Retinal pigment epithelial cell (primary cell): ENCODE data around the gene DYNLT3.

ENCODE experiments used
- DNase-seq: peaks from one replicate; pipeline ENCODE4 v3.0.0-alpha.2; 2010; ENCODE audit warnings: low read depth
- H3K4me3 ChIP-seq: 2 replicates; pipeline ENCODE4 v1.5.1; 2011; ENCODE audit warnings: mild to moderate bottlenecking, low read length, control low read depth, moderate library complexity
- CTCF ChIP-seq: conservative IDR thresholded peaks from 2 replicates; pipeline ENCODE4 v1.5.1; 2011; ENCODE audit warnings: low read depth, low read length, control low read depth, inconsistent platforms

DYNLT3 gene

GRCh38 chrX:37815366-37815765 is 32.0 kb downstream of the DYNLT3 start:
- no peak overlapping the region for H3K4me3 ChIP-seq
- no peak for DNase-seq
- TF ChIP-seq CTCF = no peak

- no peak for TF ChIP-seq CTCF
- no peak for DNase-seq
Observed at GRCh38 chrX:37813570-37813969, 33.8 kb downstream of the DYNLT3 start.

GRCh38 chrX:37812110-37812509 is 35.3 kb downstream of the DYNLT3 start:
- no peak overlapping the region for H3K4me3 ChIP-seq
- TF ChIP-seq CTCF = no peak
- no peak for DNase-seq

More at GRCh38 chrX:37813570-37813969, 33.8 kb downstream of the DYNLT3 start:
- no peak overlapping the region for H3K4me3 ChIP-seq

GRCh38 chrX:37809970-37810369 is 37.4 kb downstream of the DYNLT3 start:
- no peak for TF ChIP-seq CTCF
- no peak overlapping the region for H3K4me3 ChIP-seq
- DNase-seq = no peak

GRCh38 chrX:37803057-37803456 is 44.3 kb downstream of the DYNLT3 start:
- no peak overlapping the region for H3K4me3 ChIP-seq
- TF ChIP-seq CTCF = no peak
- DNase-seq = no peak

GRCh38 chrX:37802028-37802427 is 45.3 kb downstream of the DYNLT3 start:
- DNase-seq = no peak
- TF ChIP-seq CTCF = no peak
- no peak overlapping the region for H3K4me3 ChIP-seq

GRCh38 chrX:37800717-37801116 is 46.7 kb downstream of the DYNLT3 start:
- no peak for DNase-seq
- H3K4me3 ChIP-seq = no peak overlapping the region
- no peak for TF ChIP-seq CTCF
